HEK293T (cell line): Measurements from ENCODE around the gene GBGT1.

Source experiments
- FOXA1 ChIP-seq: fragments of 450-650 bp; IDR thresholded peaks from 2 replicates; pipeline ENCODE4 v1.6.1; 2016; ENCODE audit warnings: mild to moderate bottlenecking
- SUZ12 ChIP-seq: fragments of 450-650 bp; IDR thresholded peaks from 2 replicates; pipeline ENCODE4 v1.6.1; 2016; ENCODE audit warnings: mild to moderate bottlenecking
- TF ChIP-seq, protein P1 (sequence below): fragments of 450-650 bp; IDR thresholded peaks from 2 replicates; pipeline ENCODE4 v1.6.1; 2016

DNA sequence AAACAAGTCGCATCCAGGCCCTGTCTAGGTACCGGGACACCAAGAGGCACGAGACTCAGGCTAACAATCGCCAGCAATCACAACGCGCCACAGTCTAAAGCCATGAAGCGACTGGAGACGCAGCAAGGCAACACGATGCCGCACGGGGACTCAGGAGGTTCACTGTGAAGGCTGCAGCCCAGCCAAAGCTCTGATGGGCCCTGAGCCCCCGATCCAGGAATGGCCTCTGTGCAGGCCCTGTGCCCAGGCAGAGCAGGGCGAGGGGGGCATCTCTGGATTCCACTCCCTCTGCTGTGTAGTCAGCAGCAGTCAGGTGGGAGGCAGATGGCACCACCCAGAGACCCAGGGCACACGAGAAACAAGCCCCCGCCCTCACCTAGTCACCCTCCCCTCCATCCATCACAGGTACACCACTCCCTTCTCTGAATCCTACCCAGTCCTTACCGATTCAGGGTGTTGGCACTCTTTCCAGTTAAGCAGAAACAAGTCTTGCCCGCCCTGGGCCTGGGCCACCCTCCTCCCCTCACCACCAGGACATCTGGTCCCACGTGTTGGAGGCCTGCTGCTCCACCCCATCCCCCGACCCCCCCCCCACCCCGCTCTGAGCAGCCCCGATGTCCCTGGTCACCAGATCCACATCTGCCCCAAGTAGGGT is 43.7 kb downstream of the GBGT1 start:
- no peak for TF ChIP-seq FOXA1
- TF ChIP-seq, protein P1, sequence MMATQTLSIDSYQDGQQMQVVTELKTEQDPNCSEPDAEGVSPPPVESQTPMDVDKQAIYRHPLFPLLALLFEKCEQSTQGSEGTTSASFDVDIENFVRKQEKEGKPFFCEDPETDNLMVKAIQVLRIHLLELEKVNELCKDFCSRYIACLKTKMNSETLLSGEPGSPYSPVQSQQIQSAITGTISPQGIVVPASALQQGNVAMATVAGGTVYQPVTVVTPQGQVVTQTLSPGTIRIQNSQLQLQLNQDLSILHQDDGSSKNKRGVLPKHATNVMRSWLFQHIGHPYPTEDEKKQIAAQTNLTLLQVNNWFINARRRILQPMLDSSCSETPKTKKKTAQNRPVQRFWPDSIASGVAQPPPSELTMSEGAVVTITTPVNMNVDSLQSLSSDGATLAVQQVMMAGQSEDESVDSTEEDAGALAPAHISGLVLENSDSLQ: no peak
- no peak for TF ChIP-seq SUZ12
